ENCODE data around the gene CCNY.
"Not testable (repeated sequence)": the region's sequence is repeated elsewhere in the genome, so short reads cannot be mapped to it uniquely, and the experiment has no call there.

Gene CCNY

GRCh38 chr10:35400595-35401268 lies 64.4 kb downstream of the CCNY start:
- no peak for DNase-seq (ENCODE audit: low read depth in 3 of 3, low spot score in 1 of 3)

DNA sequence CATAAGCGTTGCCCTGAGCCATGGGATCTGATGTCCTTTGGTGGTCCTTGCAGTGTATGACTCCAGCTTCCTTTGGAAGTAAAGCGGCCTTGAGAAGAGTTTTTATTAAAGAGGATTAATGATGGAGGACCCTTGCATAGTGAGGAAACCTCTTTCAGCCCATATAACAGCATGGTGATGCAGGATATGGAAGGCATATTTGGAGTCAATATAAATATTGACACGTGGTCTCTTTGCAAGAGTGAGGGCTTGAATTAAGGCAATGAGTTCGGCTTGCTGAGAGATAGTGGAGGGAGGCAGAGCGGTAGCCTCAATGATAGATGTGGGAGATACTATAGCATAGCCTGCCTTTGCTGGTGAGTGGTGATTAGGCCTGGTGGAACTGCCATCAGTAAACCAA lies 67.2 kb downstream of the CCNY start:
- DNase-seq (ENCODE audit: low read depth in 3 of 3, low spot score in 1 of 3): not testable (repeated sequence)

- not testable (repeated sequence) for DNase-seq (ENCODE audit: low read depth in 3 of 3, low spot score in 1 of 3)
These were observed 67.8 kb downstream of the CCNY start for GRCh38 chr10:35404077-35404476.

GRCh38 chr10:35406003-35406630 lies 69.8 kb downstream of the CCNY start:
- DNase-seq (ENCODE audit: low read depth in 3 of 3, low spot score in 1 of 3): not testable (repeated sequence)

DNA sequence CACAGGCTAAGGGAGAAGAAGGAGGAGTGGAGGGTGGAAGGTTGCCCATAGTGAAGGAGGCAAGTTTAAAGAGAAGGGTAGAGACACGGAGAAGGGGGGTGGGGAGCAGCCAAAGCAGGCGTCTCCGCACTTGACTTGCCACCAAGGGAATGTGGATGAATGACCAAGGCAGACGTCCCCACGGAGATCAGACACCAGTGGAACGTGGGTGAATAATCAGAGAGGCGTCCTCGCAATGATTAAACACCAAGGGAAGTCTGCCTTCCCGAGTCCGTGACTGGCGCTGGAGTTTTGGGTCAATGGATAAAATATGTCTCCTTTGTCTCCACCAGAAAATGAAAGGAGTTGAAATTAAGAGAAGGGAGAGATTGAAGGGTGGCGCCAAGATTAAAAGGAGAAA lies 71.4 kb downstream of the CCNY start:
- not testable (repeated sequence) for DNase-seq (ENCODE audit: low read depth in 3 of 3, low spot score in 1 of 3)

GRCh38 chr10:35409094-35409582 lies 72.8 kb downstream of the CCNY start:
- DNase-seq (ENCODE audit: low read depth in 3 of 3, low spot score in 1 of 3): no peak

- no peak for DNase-seq (ENCODE audit: low read depth in 3 of 3, low spot score in 1 of 3)
These were observed 73.5 kb downstream of the CCNY start for GRCh38 chr10:35409808-35410207.

DNA sequence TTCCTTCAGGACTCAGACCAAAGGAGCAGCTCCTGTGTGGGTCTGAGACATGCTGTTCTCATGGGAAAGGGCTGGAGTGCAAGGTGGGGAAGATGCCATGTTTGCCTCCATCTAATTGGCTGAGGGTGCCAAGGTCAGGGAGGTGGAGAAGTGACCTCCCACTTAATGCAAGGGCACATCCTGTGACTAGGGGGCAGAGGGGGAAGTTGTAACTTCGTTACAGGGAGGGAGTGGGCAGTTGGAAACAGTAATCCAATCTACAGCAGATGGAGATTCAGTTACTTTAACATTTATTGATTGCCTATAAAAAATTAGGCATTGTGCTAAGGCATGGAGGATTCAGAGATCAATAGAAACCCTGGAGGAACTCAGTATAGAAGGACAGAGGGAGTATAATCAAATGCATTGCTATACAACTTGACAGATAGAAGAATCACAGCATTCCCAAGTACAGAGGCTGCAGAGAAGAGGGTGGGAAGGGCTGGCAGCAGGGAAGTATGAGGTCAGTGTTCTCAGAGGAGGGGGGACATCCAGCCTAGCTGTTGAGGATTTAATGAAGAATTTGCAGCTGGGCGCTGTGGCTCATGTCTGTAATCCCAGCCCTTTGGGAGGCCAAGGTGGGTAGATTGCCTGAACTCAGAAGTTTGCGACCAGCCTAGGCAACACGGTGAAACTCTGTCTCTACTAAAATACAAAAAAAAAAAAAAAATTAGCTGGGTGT lies 75.9 kb downstream of the CCNY start:
- DNase-seq (ENCODE audit: low read depth in 3 of 3, low spot score in 1 of 3): no peak

GRCh38 chr10:35412900-35413491 lies 76.7 kb downstream of the CCNY start:
- no peak for DNase-seq (ENCODE audit: low read depth in 3 of 3, low spot score in 1 of 3)

GRCh38 chr10:35413985-35414861 lies 77.9 kb downstream of the CCNY start:
- DNase-seq (ENCODE audit: low read depth in 3 of 3, low spot score in 1 of 3): peak in 1 of 3 donors; percentile 8

DNA sequence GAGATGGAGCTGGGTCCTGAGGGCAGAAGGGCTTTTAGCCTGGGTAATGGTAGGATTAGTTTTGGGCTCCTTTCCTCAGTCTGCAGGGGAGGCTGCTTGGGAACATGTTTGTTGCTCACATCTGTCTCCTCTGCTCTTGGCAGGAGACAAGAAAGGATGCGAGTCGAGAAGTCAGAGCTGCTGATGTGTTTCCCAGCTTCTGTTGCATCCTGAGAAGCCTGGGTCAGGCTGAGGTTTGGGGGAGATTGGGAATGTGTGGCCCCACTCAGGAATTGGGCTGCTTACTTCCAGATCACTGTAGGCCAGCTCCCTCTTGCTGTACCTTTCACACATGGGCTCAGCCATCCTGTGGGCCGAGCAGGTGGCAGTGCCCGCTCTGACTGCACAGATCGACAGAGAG lies 79.2 kb downstream of the CCNY start:
- DNase-seq (ENCODE audit: low read depth in 3 of 3, low spot score in 1 of 3): no peak

DNA sequence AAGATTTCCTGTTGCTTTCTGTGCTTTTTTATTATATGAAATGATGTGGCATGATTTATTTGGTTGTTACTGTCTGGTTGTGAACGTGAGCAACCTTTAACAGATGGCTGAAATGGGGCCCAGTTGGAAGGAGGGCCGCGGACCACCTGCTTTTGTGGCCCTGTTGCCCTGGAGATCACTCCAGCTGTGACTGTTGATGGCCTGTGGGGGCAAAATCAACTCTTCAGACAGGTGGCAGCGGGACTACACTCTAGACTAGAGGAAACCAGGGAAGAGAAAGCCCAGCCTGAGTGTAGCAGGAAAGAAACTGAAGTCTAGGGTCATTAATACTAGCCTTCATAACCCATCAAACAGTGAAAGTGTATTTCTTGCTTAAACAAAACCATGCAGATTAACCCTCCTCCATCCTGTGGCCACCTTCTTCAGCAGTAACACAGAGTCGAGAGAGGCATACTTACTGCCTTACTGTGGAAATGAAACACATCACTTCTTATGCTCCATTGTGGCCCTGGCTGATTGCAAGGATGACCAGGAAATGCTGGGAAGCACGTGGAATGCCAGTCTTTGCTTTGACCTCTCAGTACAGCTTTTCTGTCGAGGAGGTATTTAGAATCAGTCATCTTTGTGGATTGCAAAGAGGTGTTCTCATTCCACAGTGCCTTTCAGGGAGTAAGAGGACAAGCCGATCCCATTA lies 80.5 kb downstream of the CCNY start:
- no peak for DNase-seq (ENCODE audit: low read depth in 3 of 3, low spot score in 1 of 3)

GRCh38 chr10:35417313-35417625 lies 81.0 kb downstream of the CCNY start:
- DNase-seq (ENCODE audit: low read depth in 3 of 3, low spot score in 1 of 3): no peak

- DNase-seq (ENCODE audit: low read depth in 3 of 3, low spot score in 1 of 3): no peak
These were observed 81.5 kb downstream of the CCNY start for GRCh38 chr10:35417795-35418194.

- DNase-seq (ENCODE audit: low read depth in 3 of 3, low spot score in 1 of 3): not testable (repeated sequence)
These were observed 82.3 kb downstream of the CCNY start for GRCh38 chr10:35418580-35418979.

DNA sequence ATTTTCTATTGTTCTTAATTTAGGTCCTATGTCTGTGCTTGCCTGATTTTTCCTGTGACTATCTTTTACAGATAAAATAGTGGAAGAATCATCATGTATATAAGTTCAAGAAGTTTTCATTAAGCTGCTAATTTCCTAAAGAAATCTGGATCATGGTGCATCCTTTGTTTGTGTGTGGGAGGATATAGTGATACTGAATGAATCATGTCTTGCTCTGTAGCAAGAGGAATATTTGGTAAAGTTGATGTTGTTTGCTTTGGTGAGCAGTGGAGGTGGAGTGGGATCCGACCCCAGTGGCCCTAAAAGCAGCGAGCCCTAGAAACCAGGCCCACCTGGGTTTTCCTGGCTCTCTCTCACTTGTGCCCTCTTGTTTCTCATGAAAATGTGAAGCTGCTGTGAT lies 83.7 kb downstream of the CCNY start:
- no peak for DNase-seq (ENCODE audit: low read depth in 3 of 3, low spot score in 1 of 3)

DNA sequence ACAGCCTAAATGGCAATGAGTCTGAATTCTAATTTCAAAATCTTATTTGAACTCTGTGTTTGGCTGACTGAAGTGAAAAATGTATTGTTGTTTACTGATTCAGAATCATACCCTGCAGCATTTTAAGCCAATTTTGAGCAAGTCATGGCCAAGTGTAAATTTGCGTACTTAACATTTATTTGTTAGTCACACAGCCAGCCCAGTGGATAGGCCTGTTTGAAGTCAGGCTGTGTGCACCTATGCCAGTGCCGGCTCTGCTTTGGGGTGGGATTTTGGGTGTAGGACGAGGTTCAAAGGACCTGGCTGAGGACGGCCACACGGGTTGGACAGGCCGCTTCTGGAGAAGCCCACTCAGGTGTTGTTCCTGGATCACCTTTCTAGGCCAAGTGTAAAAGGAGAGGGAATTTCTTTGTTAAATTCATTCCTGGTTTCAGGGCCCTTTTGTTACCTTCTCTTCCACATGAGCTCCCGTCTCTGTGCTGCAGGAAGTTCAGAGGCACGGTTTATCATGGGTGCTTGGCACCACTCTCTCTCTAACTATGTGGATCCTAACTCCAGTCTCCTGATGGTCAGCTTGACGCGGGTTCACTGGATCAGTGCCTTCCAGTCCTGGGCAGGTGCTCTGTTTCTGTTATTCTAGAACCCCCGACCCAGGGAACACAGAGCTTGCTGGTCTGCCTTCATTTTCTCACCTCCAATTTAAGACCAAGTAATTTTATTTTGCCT lies 84.7 kb downstream of the CCNY start:
- no peak for DNase-seq (ENCODE audit: low read depth in 3 of 3, low spot score in 1 of 3)

DNA sequence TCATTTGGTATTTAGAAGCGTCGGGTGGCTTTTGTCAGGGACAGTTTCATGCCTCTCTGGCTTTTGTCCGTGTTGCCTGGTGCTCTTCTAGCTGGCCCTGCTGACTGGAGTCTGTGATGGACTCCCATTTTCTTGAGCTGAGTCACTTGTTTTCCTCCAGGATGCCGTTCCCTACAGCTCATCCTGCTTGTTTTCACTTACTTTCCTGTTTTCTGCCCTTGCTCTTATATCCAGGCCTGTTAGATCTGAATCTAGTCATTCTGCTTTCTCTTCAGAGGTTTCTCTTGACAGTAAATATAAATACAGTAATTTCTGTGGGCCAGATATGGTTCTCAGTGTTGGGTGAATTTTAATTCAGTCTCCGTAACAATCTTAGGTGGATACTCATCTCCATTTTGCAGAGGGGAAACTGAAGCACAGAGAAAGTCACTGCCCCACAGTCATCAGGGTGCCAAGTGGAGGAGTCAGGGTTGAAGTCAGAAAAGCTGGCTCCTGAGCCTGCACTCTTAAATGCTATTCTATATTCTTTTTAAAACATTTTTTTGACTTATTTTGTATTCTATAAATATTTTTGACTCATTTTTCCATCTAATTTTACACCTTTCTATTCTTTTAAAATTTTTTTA lies 85.4 kb downstream of the CCNY start:
- DNase-seq (ENCODE audit: low read depth in 3 of 3, low spot score in 1 of 3): no peak

- no peak for DNase-seq (ENCODE audit: low read depth in 3 of 3, low spot score in 1 of 3)
These were observed 85.9 kb downstream of the CCNY start for GRCh38 chr10:35422228-35422627.

All from stimulated activated CD4-positive, alpha-beta T cell treated with anti-CD3 and anti-CD28 coated beads, TNF-alpha, amount 100 ng/mL, for 1 hour (primary cell).